KG1 (cell line): ENCODE results near the gene DBT.
A peak's percentile ranks its signal among the peaks of the same experiment; 100 is the strongest.

Source experiments
- DNase-seq: peaks from one replicate; lab custom pipeline; 2025; lab: John Stamatoyannopoulos, UW

DBT gene

GRCh38 chr1:100198596-100198995, 51.0 kb downstream of the DBT start:
- no peak for DNase-seq

GRCh38 chr1:100188617-100189016, 61.0 kb downstream of the DBT start:
- no peak for DNase-seq

GRCh38 chr1:100187912-100188311, 61.7 kb downstream of the DBT start:
- DNase-seq: no peak

GRCh38 chr1:100184536-100184935, 65.1 kb downstream of the DBT start:
- peak; percentile 38 for DNase-seq

- no peak for DNase-seq
Observed at GRCh38 chr1:100183370-100183769, 66.3 kb downstream of the DBT start.

GRCh38 chr1:100178091-100178490, 71.5 kb downstream of the DBT start, which contains the start of gene LRRC39:
TSS of gene LRRC39 (minus strand) at chr1:100178256. CDS start at chr1:100168516, 9,740 bp downstream.
- no peak for DNase-seq

- no peak for DNase-seq
Observed at GRCh38 chr1:100177295-100178041, 72.2 kb downstream of the DBT start.

- no peak for DNase-seq
Observed at GRCh38 chr1:100168051-100168450, 81.6 kb downstream of the DBT start.

- DNase-seq: no peak
Observed at GRCh38 chr1:100164702-100165101, 84.9 kb downstream of the DBT start.

- no peak for DNase-seq
Observed at GRCh38 chr1:100164216-100164615, 85.4 kb downstream of the DBT start.

- no peak for DNase-seq
Observed at GRCh38 chr1:100162881-100163280, 86.8 kb downstream of the DBT start.

GRCh38 chr1:100152271-100152670, 97.4 kb downstream of the DBT start:
- no peak for DNase-seq

- no peak for DNase-seq
Observed at GRCh38 chr1:100151679-100152078, 98.0 kb downstream of the DBT start.

GRCh38 chr1:100147875-100148274, 101.8 kb downstream of the DBT start:
- no peak for DNase-seq

- DNase-seq: no peak
Observed at GRCh38 chr1:100146958-100147357, 102.7 kb downstream of the DBT start.

- DNase-seq: no peak
Observed at GRCh38 chr1:100145116-100145515, 104.5 kb downstream of the DBT start.

GRCh38 chr1:100142343-100142742, 107.3 kb downstream of the DBT start:
- DNase-seq: no peak

- DNase-seq: no peak
Observed at GRCh38 chr1:100141192-100141591, 108.4 kb downstream of the DBT start.

- no peak for DNase-seq
Observed at GRCh38 chr1:100137602-100138001, 112.0 kb downstream of the DBT start.
